Measurements from ENCODE around the gene KCNIP4. TPM values are rescaled to one million over a fixed set of nuclear protein-coding genes. Genes with fewer than 3 reads are reported as not detected.

Gene KCNIP4
- total RNA-seq, 1 donor from 2014 or later, result 16.7 TPM

GRCh38 chr4:21769404-21770147, 179.0 kb downstream of the KCNIP4 start:
- no peak for DNase-seq (ENCODE audit: low spot score in 2 of 2)

GRCh38 chr4:21768349-21769310, 179.9 kb downstream of the KCNIP4 start:
- FAIRE-seq, result peak; percentile 94

More at GRCh38 chr4:21769404-21770147, 179.0 kb downstream of the KCNIP4 start:
- no peak for FAIRE-seq

GRCh38 chr4:21765810-21766407, 182.7 kb downstream of the KCNIP4 start:
- peak in 1 of 2 donors; percentile 8 for DNase-seq (ENCODE audit: low spot score in 2 of 2)
- FAIRE-seq, result peak; percentile 36

More at GRCh38 chr4:21768349-21769310, 179.9 kb downstream of the KCNIP4 start:
- peak in 1 of 2 donors; percentile 8 for DNase-seq (ENCODE audit: low spot score in 2 of 2)

GRCh38 chr4:21763855-21764254, 184.7 kb downstream of the KCNIP4 start:
- FAIRE-seq, result no peak
- DNase-seq (ENCODE audit: low spot score in 2 of 2), result no peak

- no peak for FAIRE-seq
Measured at GRCh38 chr4:21757248-21757647, 191.3 kb downstream of the KCNIP4 start.

GRCh38 chr4:21753084-21753760, 195.3 kb downstream of the KCNIP4 start:
- DNase-seq (ENCODE audit: low spot score in 2 of 2) (no peak), FAIRE-seq (no peak)

More at GRCh38 chr4:21757248-21757647, 191.3 kb downstream of the KCNIP4 start:
- DNase-seq (ENCODE audit: low spot score in 2 of 2), result no peak

GRCh38 chr4:21752616-21753015, 196.0 kb downstream of the KCNIP4 start:
- DNase-seq (ENCODE audit: low spot score in 2 of 2) (no peak), FAIRE-seq (no peak)

GRCh38 chr4:21749924-21750323, 198.6 kb downstream of the KCNIP4 start:
- FAIRE-seq, result no peak
- DNase-seq (ENCODE audit: low spot score in 2 of 2), result no peak

GRCh38 chr4:21749412-21749811, 199.2 kb downstream of the KCNIP4 start:
- DNase-seq (ENCODE audit: low spot score in 2 of 2) (no peak), FAIRE-seq (no peak)

- FAIRE-seq, result no peak
- no peak for DNase-seq (ENCODE audit: low spot score in 2 of 2)
Measured at GRCh38 chr4:21744046-21744445, 204.5 kb downstream of the KCNIP4 start.

GRCh38 chr4:21742326-21742725, 206.2 kb downstream of the KCNIP4 start:
- no peak for DNase-seq (ENCODE audit: low spot score in 2 of 2)
- FAIRE-seq, result no peak

- DNase-seq (ENCODE audit: low spot score in 2 of 2) (no peak), FAIRE-seq (no peak)
Measured at GRCh38 chr4:21738821-21739220, 209.8 kb downstream of the KCNIP4 start.

GRCh38 chr4:21735866-21736265, 212.7 kb downstream of the KCNIP4 start:
- no peak for DNase-seq (ENCODE audit: low spot score in 2 of 2)
- FAIRE-seq, result no peak

- no peak for FAIRE-seq
- no peak for DNase-seq (ENCODE audit: low spot score in 2 of 2)
Measured at GRCh38 chr4:21733894-21734630, 214.5 kb downstream of the KCNIP4 start.

- DNase-seq (ENCODE audit: low spot score in 2 of 2), result no peak
- no peak for FAIRE-seq
Measured at GRCh38 chr4:21728304-21728703, 220.3 kb downstream of the KCNIP4 start.

GRCh38 chr4:21726255-21726815, 222.2 kb downstream of the KCNIP4 start:
- no peak for DNase-seq (ENCODE audit: low spot score in 2 of 2)
- no peak for FAIRE-seq

- no peak for FAIRE-seq
- DNase-seq (ENCODE audit: low spot score in 2 of 2), result no peak
Measured at GRCh38 chr4:21722157-21722839, 226.3 kb downstream of the KCNIP4 start.

- no peak for FAIRE-seq
Measured at GRCh38 chr4:21716531-21716930, 232.0 kb downstream of the KCNIP4 start.

More at GRCh38 chr4:21716531-21716930, 232.0 kb downstream of the KCNIP4 start:
- DNase-seq (ENCODE audit: low spot score in 2 of 2), result no peak

Data from frontal cortex (tissue), 4 donors.